Chondrocyte (in vitro differentiated cells): ENCODE measurements around the gene CKM. TPM values are rescaled to one million over a fixed set of nuclear protein-coding genes. Genes with fewer than 3 reads are reported as not detected.

Source experiments
- DNase-seq: peaks from one replicate; pipeline ENCODE4 v3.0.0; 2021; ENCODE audit warnings: mixed read lengths, low spot score
- H3K27ac Mint-ChIP-seq: one replicate; pipeline ENCODE4 v1.8.0; 2021; ENCODE audit warnings: mild to moderate bottlenecking, moderate library complexity, mixed read lengths; ENCODE audit not compliant: unreplicated experiment
- H3K27me3 Mint-ChIP-seq: 2 replicates; pipeline ENCODE4 v1.8.0; 2021; ENCODE audit warnings: low read depth, mixed read lengths
- H3K36me3 Mint-ChIP-seq: 2 replicates; pipeline ENCODE4 v1.8.0; 2021; ENCODE audit warnings: low read depth, mixed read lengths
- H3K4me1 Mint-ChIP-seq: 2 replicates; pipeline ENCODE4 v1.8.0; 2021; ENCODE audit warnings: low read depth, mild to moderate bottlenecking, mixed read lengths
- H3K4me3 Mint-ChIP-seq: one replicate; pipeline ENCODE4 v1.8.0; 2021; ENCODE audit warnings: mild to moderate bottlenecking, moderate library complexity, mixed read lengths; ENCODE audit not compliant: unreplicated experiment
- H3K9me3 Mint-ChIP-seq: 2 replicates; pipeline ENCODE4 v1.8.0; 2021; ENCODE audit warnings: low read depth, mixed read lengths
- CTCF ChIP-seq: fragments of 200-600 bp; sonication (generic); IDR thresholded peaks from 2 replicates; pipeline ENCODE4 v1.5.0; 2021; ENCODE audit warnings: antibody characterized with exemption, mild to moderate bottlenecking, moderate library complexity
- total RNA-seq: library from RNA; stranded (reverse); gene quantifications from 3 replicates; pipeline ENCODE4 v1.2.1, GENCODE V29; 2021

The CKM gene
- total RNA-seq, 1 donor from 2014 or later = not detected

- Mint-ChIP-seq H3K27me3 (no peaks in the 10 kb centered on the region), H3K4me1 (peaks cover 2% of the 10 kb centered on the region), H3K27ac (no peak overlapping the region), H3K9me3 (no peaks in the 10 kb centered on the region), H3K4me3 (no peak overlapping the region), H3K36me3 (peaks cover 7% of the 10 kb centered on the region)
- no peak for TF ChIP-seq CTCF
- peak; percentile 92 for DNase-seq
These were observed 41.3 kb upstream of the CKM start for GRCh38 chr19:45363861-45364459.

- no peaks in the 10 kb centered on the region for H3K27me3 Mint-ChIP-seq
- no peak overlapping the region for H3K27ac Mint-ChIP-seq
- H3K4me1 Mint-ChIP-seq = no peaks in the 10 kb centered on the region
- H3K4me3 Mint-ChIP-seq = no peak overlapping the region
- TF ChIP-seq CTCF = no peak
- no peaks in the 10 kb centered on the region for H3K9me3 Mint-ChIP-seq
- peaks cover 7% of the 10 kb centered on the region for H3K36me3 Mint-ChIP-seq
- no peak for DNase-seq
These were observed 39.6 kb upstream of the CKM start for GRCh38 chr19:45362291-45362690.

- H3K27me3 Mint-ChIP-seq = no peaks in the 10 kb centered on the region
- H3K4me1 Mint-ChIP-seq = no peaks in the 10 kb centered on the region
- H3K36me3 Mint-ChIP-seq = peaks cover 11% of the 10 kb centered on the region
- TF ChIP-seq CTCF = no peak
- no peaks in the 10 kb centered on the region for H3K9me3 Mint-ChIP-seq
- DNase-seq = no peak
- no peak overlapping the region for H3K4me3 Mint-ChIP-seq
- H3K27ac Mint-ChIP-seq = no peak overlapping the region
These were observed 38.9 kb upstream of the CKM start for GRCh38 chr19:45361608-45362007.

GRCh38 chr19:45358213-45358792, 35.6 kb upstream of the CKM start:
- no peak overlapping the region for H3K27ac Mint-ChIP-seq
- no peaks in the 10 kb centered on the region for H3K4me1 Mint-ChIP-seq
- H3K36me3 Mint-ChIP-seq = peaks cover 18% of the 10 kb centered on the region
- no peaks in the 10 kb centered on the region for H3K9me3 Mint-ChIP-seq
- TF ChIP-seq CTCF = no peak
- H3K4me3 Mint-ChIP-seq = no peak overlapping the region
- H3K27me3 Mint-ChIP-seq = no peaks in the 10 kb centered on the region
- DNase-seq = no peak

- Mint-ChIP-seq H3K36me3 (peaks cover 22% of the 10 kb centered on the region), H3K9me3 (no peaks in the 10 kb centered on the region), H3K27ac (no peak overlapping the region), H3K4me1 (no peaks in the 10 kb centered on the region), H3K4me3 (no peak overlapping the region), H3K27me3 (no peaks in the 10 kb centered on the region)
- TF ChIP-seq CTCF = no peak
- no peak for DNase-seq
These were observed 34.7 kb upstream of the CKM start for GRCh38 chr19:45357445-45357783.
